Measurements from ENCODE around the gene ANKRD33. TPM values are rescaled to one million over a fixed set of nuclear protein-coding genes. Genes with fewer than 3 reads are reported as not detected.

The ANKRD33 gene
- total RNA-seq, 4 donors from 2014 or later: not detected

- Histone ChIP-seq H3K27ac (peak overlapping the region in 1 of 3 donors; percentile 5), H3K27me3 (peaks cover 18% of the 10 kb centered on the region), H3K9me3 (no peaks in the 10 kb centered on the region), H3K36me3 (no peaks in the 10 kb centered on the region), H3K4me1 (peaks cover 14 to 19% of the 10 kb centered on the region in 2 donors), H3K4me3 (replicated peaks in 1 of 3) (peak overlapping the region in 1 of 3 donors; percentile 22)
- intact Hi-C loops (cut with DNase I): no loop called here
- 6 to 15% methylated on average over 7 to 25 of the region's 67 CpGs for WGBS, 2 donors
- TF ChIP-seq POLR2A (IDR thresholded peaks at IDR 0.05): no peak
- TF ChIP-seq, protein P1, sequence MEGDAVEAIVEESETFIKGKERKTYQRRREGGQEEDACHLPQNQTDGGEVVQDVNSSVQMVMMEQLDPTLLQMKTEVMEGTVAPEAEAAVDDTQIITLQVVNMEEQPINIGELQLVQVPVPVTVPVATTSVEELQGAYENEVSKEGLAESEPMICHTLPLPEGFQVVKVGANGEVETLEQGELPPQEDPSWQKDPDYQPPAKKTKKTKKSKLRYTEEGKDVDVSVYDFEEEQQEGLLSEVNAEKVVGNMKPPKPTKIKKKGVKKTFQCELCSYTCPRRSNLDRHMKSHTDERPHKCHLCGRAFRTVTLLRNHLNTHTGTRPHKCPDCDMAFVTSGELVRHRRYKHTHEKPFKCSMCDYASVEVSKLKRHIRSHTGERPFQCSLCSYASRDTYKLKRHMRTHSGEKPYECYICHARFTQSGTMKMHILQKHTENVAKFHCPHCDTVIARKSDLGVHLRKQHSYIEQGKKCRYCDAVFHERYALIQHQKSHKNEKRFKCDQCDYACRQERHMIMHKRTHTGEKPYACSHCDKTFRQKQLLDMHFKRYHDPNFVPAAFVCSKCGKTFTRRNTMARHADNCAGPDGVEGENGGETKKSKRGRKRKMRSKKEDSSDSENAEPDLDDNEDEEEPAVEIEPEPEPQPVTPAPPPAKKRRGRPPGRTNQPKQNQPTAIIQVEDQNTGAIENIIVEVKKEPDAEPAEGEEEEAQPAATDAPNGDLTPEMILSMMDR (IDR thresholded peaks at IDR 0.05): no peak
- no peak for DNase-seq
These were observed 18.9 kb upstream of the ANKRD33 start for GRCh38 chr12:51868821-51869495.

- Histone ChIP-seq H3K36me3 (no peaks in the 10 kb centered on the region), H3K27ac (peak overlapping the region in 1 of 3 donors; percentile 5), H3K9me3 (no peaks in the 10 kb centered on the region), H3K4me1 (peaks cover 11 to 14% of the 10 kb centered on the region in 2 donors), H3K27me3 (peaks cover 15% of the 10 kb centered on the region), H3K4me3 (replicated peaks in 1 of 3) (peak overlapping the region in 1 of 3 donors; percentile 22)
- intact Hi-C loops (cut with DNase I): no loop called here
- 26 to 45% methylated on average over 6 to 16 of the region's 20 CpGs for WGBS, 2 donors
- no peak for TF ChIP-seq POLR2A (IDR thresholded peaks at IDR 0.05)
- TF ChIP-seq, protein P1 (IDR thresholded peaks at IDR 0.05): no peak
- DNase-seq: no peak
These were observed 18.4 kb upstream of the ANKRD33 start for GRCh38 chr12:51869496-51869865.

DNA sequence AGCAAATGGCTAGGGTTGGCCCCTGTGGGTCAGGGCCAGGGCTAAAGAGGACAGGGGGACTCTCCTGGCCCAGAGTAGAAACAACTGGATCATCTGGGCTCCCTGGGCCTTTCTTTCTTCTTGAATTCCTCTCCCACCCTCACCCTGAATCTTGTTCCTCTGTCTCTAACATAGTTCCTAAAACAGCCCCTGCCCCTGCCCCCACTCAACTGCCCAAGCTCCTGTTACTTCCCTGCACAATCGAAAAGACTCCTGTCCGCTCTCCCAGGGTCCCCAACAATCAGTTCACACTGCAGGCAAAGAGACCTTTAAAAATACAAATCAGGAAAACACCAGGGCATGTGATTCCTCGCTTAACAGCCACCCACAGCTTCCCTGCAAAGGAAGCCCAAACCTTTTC, 18.0 kb upstream of the ANKRD33 start:
- H3K27ac ChIP-seq: no peak overlapping the region
- H3K9me3 ChIP-seq: no peaks in the 10 kb centered on the region
- H3K4me1 ChIP-seq: peaks cover 11 to 12% of the 10 kb centered on the region in 2 donors
- H3K27me3 ChIP-seq: peaks cover 13% of the 10 kb centered on the region
- intact Hi-C loops (cut with DNase I): no loop called here
- H3K4me3 ChIP-seq (replicated peaks in 1 of 3): no peak overlapping the region
- no peak for TF ChIP-seq POLR2A (IDR thresholded peaks at IDR 0.05)
- TF ChIP-seq, protein P1 (IDR thresholded peaks at IDR 0.05): no peak
- 74 to 82% methylated on average over 3 of the region's 3 CpGs for WGBS, 2 donors
- DNase-seq: no peak
- no peaks in the 10 kb centered on the region for H3K36me3 ChIP-seq

DNA sequence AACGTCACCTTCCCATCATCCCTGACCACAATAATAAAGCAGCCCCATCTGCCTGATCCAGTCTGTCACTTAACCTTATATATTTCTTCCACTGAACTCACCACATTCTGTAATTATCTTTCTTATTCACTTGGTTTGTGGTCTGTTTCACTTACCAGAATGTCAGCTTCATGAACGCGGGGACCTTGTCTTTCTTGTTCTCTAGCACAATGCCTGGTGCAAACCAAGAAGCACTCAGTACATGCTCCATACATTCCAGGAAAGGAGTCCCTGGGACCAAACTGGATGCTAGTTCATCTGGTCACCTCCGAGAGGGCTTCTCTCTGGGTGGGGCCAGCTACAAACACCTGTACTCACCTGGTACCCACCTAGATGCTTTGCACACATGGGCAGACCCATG, 17.4 kb upstream of the ANKRD33 start:
- DNase-seq: no peak
- no peaks in the 10 kb centered on the region for H3K9me3 ChIP-seq
- peaks cover 11 to 12% of the 10 kb centered on the region in 2 donors for H3K4me1 ChIP-seq
- no peak overlapping the region for H3K27ac ChIP-seq
- 77 to 84% methylated on average over 4 of the region's 4 CpGs for WGBS, 2 donors
- H3K4me3 ChIP-seq (replicated peaks in 1 of 3): no peak overlapping the region
- H3K27me3 ChIP-seq: peaks cover 10% of the 10 kb centered on the region
- intact Hi-C loops (cut with DNase I): no loop called here
- no peak for TF ChIP-seq POLR2A (IDR thresholded peaks at IDR 0.05)
- TF ChIP-seq, protein P1 (IDR thresholded peaks at IDR 0.05): no peak
- no peaks in the 10 kb centered on the region for H3K36me3 ChIP-seq

DNA sequence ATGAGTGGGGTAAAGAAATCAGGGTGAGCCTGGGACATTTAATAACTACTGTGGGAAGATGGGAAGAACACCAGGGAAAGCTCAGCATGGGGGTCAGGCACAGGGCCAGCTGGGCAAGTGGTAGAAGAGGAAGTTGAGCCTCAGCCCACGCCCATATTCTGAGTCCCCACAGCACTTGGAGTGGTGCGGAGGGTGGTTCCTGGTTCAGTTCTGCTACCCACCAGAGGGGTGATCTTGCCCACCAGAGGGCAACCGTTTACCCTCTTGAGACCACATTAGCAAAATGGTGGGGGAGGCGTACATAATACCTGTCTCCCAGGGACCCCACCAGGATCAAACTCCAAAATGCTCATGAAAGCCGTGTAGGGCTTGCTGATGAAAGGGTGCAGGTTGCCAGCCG, 16.8 kb upstream of the ANKRD33 start:
- Histone ChIP-seq H3K9me3 (no peaks in the 10 kb centered on the region), H3K36me3 (no peaks in the 10 kb centered on the region), H3K27ac (no peak overlapping the region), H3K27me3 (peaks cover 10% of the 10 kb centered on the region), H3K4me1 (peaks cover 11 to 12% of the 10 kb centered on the region in 2 donors), H3K4me3 (replicated peaks in 1 of 3) (no peak overlapping the region)
- TF ChIP-seq, protein P1 (IDR thresholded peaks at IDR 0.05): no peak
- no peak for TF ChIP-seq POLR2A (IDR thresholded peaks at IDR 0.05)
- intact Hi-C loops (cut with DNase I): no loop called here
- 79 to 91% methylated on average over 5 to 6 of the region's 6 CpGs for WGBS, 2 donors
- DNase-seq: no peak

All from thyroid gland (tissue), 4 donors.